Choroid plexus epithelial cell (primary cell): ENCODE data around the gene SIGLEC1.

Source experiments
- DNase-seq: peaks from one replicate; pipeline ENCODE4 v3.0.0-alpha.2; 2010; ENCODE audit warnings: low read depth
- H3K4me3 ChIP-seq: 2 replicates; pipeline ENCODE4 v1.5.1; 2011; ENCODE audit warnings: low read depth, mild to moderate bottlenecking, control low read depth, low read length, moderate library complexity
- CTCF ChIP-seq: conservative IDR thresholded peaks from 2 replicates; pipeline ENCODE4 v1.5.1; 2011; ENCODE audit warnings: low read depth, mild to moderate bottlenecking, control low read depth, inconsistent platforms, low read length, moderate library complexity

SIGLEC1 gene

GRCh38 chr20:3720068-3720467 is 7.7 kb upstream of the SIGLEC1 start:
- no peak for DNase-seq

GRCh38 chr20:3719046-3719445 is 6.6 kb upstream of the SIGLEC1 start:
- no peak for TF ChIP-seq CTCF
- no peak for DNase-seq
- no peak overlapping the region for H3K4me3 ChIP-seq

More at GRCh38 chr20:3720068-3720467, 7.7 kb upstream of the SIGLEC1 start:
- TF ChIP-seq CTCF, result no peak
- no peak overlapping the region for H3K4me3 ChIP-seq

GRCh38 chr20:3716195-3716834 is 3.9 kb upstream of the SIGLEC1 start:
- no peak overlapping the region for H3K4me3 ChIP-seq
- TF ChIP-seq CTCF, result peak; percentile 94
- peak; percentile 74 for DNase-seq

- no peak for TF ChIP-seq CTCF
- H3K4me3 ChIP-seq, result no peak overlapping the region
- no peak for DNase-seq
Observed at GRCh38 chr20:3714092-3714491, 1.7 kb upstream of the SIGLEC1 start.

- DNase-seq, result no peak
- no peak overlapping the region for H3K4me3 ChIP-seq
- TF ChIP-seq CTCF, result no peak
Observed at GRCh38 chr20:3711484-3711941, 887 bp downstream of the SIGLEC1 start.

- no peak overlapping the region for H3K4me3 ChIP-seq
Observed at GRCh38 chr20:3710703-3711483, 1.5 kb downstream of the SIGLEC1 start.

More at GRCh38 chr20:3710703-3711483, 1.5 kb downstream of the SIGLEC1 start:
- DNase-seq, result peak; percentile 53
- TF ChIP-seq CTCF, result peak; percentile 90
